ENCODE results near the gene TBL3.

Gene TBL3

DNA sequence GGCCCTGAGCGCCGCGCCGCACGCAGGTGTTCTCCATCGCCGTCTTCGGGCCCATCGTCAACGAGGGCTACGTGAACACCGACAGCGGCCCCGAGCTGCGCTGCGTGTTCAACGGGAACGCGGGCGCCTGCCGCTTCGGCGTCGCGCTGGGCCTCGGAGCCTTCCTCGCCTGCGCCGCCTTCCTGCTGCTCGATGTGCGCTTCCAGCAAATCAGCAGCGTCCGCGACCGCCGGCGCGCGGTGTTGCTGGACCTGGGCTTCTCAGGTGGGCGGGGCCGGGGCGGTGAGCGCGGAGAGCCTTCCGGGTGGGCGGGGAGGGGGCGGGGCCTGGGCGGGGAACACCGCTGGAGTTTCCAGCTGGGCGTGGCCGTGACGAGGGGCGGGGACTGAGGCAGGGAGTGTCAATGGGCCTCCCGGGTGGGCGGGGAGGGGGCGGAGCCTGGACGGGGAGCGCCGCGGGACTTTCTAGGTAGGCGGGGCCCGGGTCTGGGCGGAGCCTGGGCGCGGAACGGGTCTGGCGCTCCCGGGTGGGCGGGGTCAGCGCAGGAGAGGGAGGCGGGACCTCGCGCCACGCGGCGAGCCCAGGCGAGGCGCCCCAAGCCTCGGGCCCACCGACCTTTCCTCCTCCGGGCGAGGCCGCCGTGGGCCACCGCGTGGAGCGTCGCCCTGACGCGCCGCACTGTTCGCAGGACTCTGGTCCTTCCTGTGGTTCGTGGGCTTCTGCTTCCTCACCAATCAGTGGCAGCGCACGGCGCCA lies 20.3 kb downstream of the TBL3 start:
- no peak overlapping the region for H3K4me3 ChIP-seq (ENCODE audit: low read depth, low read length)
- DNase-seq (ENCODE audit: low read depth), result no peak
- TF ChIP-seq, protein P1, sequence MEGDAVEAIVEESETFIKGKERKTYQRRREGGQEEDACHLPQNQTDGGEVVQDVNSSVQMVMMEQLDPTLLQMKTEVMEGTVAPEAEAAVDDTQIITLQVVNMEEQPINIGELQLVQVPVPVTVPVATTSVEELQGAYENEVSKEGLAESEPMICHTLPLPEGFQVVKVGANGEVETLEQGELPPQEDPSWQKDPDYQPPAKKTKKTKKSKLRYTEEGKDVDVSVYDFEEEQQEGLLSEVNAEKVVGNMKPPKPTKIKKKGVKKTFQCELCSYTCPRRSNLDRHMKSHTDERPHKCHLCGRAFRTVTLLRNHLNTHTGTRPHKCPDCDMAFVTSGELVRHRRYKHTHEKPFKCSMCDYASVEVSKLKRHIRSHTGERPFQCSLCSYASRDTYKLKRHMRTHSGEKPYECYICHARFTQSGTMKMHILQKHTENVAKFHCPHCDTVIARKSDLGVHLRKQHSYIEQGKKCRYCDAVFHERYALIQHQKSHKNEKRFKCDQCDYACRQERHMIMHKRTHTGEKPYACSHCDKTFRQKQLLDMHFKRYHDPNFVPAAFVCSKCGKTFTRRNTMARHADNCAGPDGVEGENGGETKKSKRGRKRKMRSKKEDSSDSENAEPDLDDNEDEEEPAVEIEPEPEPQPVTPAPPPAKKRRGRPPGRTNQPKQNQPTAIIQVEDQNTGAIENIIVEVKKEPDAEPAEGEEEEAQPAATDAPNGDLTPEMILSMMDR (IDR thresholded peaks at IDR 0.05; ENCODE audit: control insufficient read depth, extremely low read depth, insufficient read depth), result no peak

DNA sequence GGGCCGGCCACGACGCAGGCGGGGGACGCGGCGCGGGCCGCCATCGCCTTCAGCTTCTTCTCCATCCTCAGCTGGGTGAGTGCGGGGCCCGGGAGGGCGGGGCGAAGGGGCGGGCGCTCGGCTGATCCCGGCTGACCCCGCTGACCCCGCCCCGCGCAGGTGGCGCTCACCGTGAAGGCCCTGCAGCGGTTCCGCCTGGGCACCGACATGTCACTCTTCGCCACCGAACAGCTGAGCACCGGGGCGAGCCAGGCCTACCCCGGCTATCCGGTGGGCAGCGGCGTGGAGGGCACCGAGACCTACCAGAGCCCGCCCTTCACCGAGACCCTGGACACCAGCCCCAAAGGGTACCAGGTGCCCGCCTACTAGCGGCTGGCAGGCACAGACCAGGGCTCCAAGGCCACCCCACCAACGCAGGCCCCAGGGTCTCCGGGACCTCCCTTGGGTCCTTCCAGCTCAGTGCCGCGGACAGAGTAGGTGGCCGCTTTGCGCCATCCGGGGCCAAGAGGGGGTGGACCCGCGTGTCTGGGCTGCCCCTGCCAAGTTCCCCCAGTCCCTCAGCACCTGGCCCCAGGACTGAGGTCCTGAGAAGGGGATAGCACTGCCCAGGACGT lies 21.0 kb downstream of the TBL3 start:
- no peak for DNase-seq (ENCODE audit: low read depth)
- no peak overlapping the region for H3K4me3 ChIP-seq (ENCODE audit: low read depth, low read length)
- TF ChIP-seq, protein P1 (IDR thresholded peaks at IDR 0.05; ENCODE audit: control insufficient read depth, extremely low read depth, insufficient read depth), result no peak

DNA sequence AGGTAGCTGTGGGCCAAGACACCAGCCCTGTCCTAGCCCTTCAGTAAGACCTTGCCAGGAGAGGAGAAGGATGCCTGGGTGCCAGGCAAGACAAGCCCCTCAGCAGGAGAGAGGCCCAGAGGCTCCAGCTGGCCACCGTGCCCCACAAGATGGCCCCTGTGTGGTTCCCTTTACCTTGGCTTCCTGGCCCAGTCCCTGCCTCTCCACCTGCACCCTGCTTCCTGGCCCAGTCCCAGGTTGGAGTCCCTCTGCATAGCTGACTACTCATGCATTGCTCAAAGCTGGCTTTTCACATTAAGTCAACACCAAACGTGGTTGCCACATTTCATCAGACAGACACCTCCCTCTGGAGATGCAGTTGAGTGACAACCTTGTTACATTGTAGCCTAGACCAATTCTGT lies 21.9 kb downstream of the TBL3 start:
- no peak for DNase-seq (ENCODE audit: low read depth)
- no peak overlapping the region for H3K4me3 ChIP-seq (ENCODE audit: low read depth, low read length)
- TF ChIP-seq, protein P1 (IDR thresholded peaks at IDR 0.05; ENCODE audit: control insufficient read depth, extremely low read depth, insufficient read depth), result no peak

DNA sequence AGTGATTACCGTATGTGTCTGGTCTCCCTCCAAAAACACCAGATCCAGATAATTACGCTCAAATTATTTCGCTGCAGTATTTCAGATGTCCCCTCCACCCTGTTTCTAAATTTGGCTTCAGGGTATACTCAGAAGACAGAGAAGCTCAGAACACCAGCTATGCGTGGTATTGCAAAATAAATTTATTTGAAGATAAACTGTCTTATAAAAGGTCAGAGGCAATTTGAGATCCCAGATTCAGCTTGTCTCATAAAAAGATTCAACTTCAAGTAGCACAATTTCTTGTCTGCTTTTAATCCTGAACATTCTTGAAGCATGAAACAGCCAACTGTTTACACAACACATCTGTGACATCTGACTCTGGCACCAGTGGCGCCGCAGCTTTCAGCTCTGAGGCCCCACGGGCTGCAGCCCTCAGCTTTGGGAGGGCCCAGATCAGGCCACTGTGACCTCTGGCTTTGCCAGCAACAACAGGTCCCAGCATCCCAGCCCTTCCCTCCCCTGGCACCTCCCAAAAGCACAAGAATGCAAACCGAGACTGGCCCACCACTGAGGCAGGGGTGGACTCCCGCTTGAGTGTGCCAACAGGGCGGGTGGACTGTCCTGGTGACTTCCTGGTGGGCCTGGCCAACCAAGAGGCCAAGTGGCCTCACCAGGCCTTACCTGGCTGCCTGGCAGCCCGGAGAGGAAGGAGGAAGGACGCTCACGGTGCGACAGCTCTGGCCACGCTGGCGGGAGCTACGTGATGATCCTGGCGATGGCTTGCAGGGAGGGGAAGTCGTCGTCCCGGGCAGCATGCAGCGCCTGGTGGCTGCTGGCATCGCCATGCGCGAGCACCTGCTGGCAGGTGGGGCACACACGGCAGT lies 25.9 kb downstream of the TBL3 start:
- TF ChIP-seq, protein P1 (IDR thresholded peaks at IDR 0.05; ENCODE audit: control insufficient read depth, extremely low read depth, insufficient read depth), result no peak
- no peak for DNase-seq (ENCODE audit: low read depth)
- no peak overlapping the region for H3K4me3 ChIP-seq (ENCODE audit: low read depth, low read length)

DNA sequence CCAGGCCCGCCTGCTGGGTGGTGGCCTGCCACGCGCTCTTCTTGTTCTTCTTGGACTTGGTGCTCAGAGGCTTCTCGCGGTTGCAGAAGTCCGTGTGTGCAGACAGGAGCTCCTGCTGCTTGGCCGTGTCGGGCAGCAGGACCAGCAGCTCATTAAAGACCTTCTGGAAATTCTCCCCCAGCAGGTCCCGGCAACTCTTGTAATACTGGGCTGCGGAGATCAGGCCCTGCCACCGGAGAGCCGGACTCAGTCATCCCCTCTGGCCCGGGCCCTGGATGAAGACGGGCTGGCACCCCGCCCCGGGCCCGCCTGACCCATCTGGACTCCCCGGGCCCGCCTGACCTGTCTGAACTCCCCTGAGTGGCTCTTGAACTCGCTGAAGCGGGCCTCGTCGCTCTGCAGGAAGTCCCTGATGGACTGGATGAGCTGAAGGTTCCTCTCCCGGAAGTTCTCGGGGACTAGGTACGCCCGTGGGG lies 26.5 kb downstream of the TBL3 start:
- H3K4me3 ChIP-seq (ENCODE audit: low read depth, low read length), result no peak overlapping the region
- DNase-seq (ENCODE audit: low read depth), result no peak
- TF ChIP-seq, protein P1 (IDR thresholded peaks at IDR 0.05; ENCODE audit: control insufficient read depth, extremely low read depth, insufficient read depth), result no peak

DNA sequence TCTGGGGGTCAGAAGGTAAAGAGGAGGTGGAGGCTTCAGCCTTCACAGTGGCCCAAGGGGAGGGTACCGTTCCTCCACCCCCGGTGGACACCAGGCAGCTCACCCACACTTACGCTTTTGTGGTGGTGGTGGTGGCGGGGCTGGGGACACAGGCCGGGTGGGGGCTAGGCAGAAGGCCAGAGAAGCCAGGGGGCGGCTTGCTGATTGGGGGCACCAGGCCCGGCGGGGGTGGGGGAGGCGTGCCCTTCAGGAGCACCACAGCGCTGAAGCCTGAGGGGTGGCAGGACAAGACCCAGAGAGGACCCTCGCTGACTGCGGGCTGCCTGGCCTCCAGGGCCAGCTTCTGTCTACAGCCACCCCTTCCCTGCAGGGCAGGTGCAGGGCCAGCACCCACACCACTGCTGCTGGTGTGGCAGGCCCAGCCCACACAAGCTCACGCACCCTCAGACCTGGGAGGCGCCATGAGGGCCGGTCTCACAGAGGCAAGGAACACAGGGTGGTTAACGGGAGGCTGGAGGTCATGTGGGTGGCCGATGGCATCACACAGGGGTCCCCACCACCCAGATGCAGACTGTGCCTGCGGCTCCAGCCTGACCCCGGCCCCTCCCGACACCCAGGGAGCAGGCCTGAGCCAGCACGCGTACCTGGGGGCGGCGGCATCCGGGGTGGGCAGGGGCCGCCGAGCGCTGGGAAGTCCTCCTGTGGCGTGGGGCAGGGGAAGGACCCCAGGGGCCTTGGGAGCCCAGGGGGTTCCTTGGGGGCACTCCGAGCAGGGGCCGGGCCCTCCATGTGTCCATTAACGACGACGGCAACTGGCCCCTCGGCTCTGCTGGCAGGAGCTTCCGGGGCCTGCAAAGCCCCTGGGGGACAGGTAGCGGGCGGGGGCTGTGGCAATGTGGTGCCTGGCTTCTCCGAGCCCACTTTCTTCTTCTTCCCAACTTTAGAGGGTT lies 27.3 kb downstream of the TBL3 start:
- H3K4me3 ChIP-seq (ENCODE audit: low read depth, low read length), result no peak overlapping the region
- TF ChIP-seq, protein P1 (IDR thresholded peaks at IDR 0.05; ENCODE audit: control insufficient read depth, extremely low read depth, insufficient read depth), result no peak
- no peak for DNase-seq (ENCODE audit: low read depth)
